Lower leg skin (tissue), 3 donors: ENCODE measurements around the gene DHX34.

Experiments used
- POLR2A ChIP-seq, 2 donors: fragments of 450-650 bp; IDR thresholded peaks; one replicate each; pipeline ENCODE4 v1.6.1; 2016 to 2017; ENCODE audit warnings: antibody characterized with exemption in 2 of 2, mild to moderate bottlenecking in 1 of 2, moderate library complexity in 1 of 2
- TF ChIP-seq, protein P1 (sequence below), 3 donors: fragments of 450-650 bp; IDR thresholded peaks; one replicate each; pipeline ENCODE4 v1.5.1; 2016; ENCODE audit warnings: antibody characterized with exemption in 3 of 3, mild to moderate bottlenecking in 3 of 3, moderate library complexity in 2 of 3

DNA sequence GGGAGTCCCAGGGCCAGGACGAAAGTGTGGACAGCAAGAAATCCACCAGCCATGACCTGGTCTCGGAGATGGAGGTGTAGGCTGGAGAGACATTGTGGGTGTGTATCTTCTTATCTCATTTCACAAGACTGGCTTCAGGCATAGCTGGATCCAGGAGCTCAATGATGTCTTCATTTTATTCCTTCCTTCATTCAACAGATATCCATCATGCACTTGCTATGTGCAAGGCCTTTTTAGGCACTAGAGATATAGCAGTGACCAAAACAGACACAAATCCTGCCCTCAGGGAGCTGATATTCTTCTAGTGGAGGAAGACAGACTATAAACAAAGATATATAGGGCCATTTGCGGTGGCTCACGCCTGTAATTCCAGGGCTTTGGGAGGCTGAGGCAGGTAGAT is 7.4 kb upstream of the DHX34 start:
- TF ChIP-seq, protein P1, sequence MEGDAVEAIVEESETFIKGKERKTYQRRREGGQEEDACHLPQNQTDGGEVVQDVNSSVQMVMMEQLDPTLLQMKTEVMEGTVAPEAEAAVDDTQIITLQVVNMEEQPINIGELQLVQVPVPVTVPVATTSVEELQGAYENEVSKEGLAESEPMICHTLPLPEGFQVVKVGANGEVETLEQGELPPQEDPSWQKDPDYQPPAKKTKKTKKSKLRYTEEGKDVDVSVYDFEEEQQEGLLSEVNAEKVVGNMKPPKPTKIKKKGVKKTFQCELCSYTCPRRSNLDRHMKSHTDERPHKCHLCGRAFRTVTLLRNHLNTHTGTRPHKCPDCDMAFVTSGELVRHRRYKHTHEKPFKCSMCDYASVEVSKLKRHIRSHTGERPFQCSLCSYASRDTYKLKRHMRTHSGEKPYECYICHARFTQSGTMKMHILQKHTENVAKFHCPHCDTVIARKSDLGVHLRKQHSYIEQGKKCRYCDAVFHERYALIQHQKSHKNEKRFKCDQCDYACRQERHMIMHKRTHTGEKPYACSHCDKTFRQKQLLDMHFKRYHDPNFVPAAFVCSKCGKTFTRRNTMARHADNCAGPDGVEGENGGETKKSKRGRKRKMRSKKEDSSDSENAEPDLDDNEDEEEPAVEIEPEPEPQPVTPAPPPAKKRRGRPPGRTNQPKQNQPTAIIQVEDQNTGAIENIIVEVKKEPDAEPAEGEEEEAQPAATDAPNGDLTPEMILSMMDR (IDR thresholded peaks at IDR 0.05), result no peak
- no peak for TF ChIP-seq POLR2A (IDR thresholded peaks at IDR 0.05)
